GM12892 (cell line): ENCODE data around the gene MAP3K21.

Source experiments
- POLR2AphosphoS5 ChIP-seq: IDR thresholded peaks from 2 replicates; pipeline ENCODE4 v1.6.1; 2011; ENCODE audit warnings: low read depth, low read length, control low read depth
- TAF1 ChIP-seq: IDR thresholded peaks from 2 replicates; pipeline ENCODE4 v1.6.1; 2011; ENCODE audit warnings: low read depth, mild to moderate bottlenecking, control low read depth, low read length, borderline replicate concordance

DNA sequence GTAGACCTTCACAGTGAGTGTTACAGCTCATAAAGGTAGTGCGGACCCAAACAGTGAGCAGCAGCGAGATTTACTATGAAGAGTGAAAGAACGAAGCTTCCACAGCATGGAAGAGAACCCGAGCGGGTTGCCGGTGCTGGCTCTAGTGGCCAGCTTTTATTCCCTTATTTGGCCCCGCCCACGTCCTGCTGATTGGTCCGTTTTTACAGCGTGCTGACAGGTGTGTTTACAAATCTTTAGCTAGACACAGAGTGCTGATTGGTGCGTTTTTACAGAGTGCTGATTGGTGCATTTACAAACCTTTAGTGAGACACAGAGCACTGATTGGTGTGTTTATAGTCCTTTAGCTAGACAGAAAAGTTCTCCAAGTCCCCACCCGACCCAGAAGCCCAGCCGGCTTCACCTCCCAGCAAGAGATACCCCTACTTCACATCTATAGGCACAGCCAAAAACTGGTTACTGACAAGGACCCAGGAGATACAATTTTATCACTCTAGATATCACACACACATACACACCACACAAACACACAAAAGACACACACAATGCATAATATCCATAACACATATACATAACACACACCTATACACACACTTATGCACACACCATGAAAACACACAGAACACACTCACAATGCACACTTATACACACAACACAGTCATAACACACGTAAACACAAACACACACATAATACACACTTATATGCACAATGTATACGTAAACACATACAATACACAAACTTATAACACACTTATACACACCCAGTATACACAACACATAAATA lies 68.5 kb downstream of the MAP3K21 start:
- TF ChIP-seq TAF1 (no peak), POLR2AphosphoS5 (no peak)
